Eye (tissue), 1 donor: ENCODE results near the gene NR2F1-AS1.
A peak's percentile ranks its signal among the peaks of the same experiment; 100 is the strongest.

Experiments
- DNase-seq: peaks from one replicate; pipeline ENCODE4 v3.0.0-alpha.2; 2015

NR2F1-AS1 gene

DNA sequence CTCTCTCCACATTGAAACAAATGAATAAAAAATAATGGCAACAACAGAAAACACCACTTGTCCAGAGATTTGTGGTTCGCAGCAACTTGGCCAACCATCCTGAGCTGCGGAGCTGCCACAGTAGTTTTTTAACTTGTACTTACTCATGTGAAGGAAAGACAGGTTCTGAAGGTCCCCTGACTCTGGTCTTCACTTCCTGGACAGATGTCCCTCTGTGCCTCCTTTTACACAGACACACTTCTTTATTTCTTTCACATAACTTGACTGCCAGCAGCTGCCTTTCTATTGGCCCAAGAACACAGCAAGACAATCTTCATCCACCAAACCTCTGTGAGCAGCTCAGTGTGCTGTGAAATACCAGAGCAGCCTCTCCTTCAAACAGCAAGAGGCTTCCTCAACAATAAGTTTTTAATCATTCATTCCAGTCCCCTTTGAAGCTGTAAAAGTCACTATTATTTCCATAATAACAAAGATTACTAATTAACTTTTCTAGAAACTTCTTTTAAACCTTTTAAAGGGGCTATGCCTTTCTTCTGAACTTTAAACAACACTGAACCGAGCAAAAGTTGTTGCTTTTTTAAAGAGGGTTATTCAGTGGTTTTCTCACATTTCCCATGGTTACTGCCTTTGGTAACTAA is 198.7 kb downstream of the NR2F1-AS1 start:
- no peak for DNase-seq

DNA sequence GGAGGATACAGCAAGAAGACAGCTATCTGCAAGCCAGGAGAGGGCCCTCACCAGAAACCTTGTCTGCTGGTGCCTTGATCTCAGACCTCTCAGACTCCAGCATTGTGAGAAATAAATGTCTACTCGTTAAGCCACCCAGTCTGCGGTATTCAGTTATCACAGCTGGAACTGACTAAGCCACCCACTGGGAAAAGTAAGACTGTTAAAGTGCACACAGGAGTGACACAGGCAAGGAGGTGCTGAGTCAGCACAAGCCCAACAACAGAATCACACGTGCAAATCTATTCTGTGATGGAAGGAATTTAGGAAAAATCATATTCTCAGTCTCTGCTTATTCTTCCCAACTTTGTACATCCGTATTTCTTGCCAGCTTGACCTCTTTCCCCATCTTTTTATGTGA is 200.0 kb downstream of the NR2F1-AS1 start:
- no peak for DNase-seq

- DNase-seq, result peak; percentile 57
Observed at GRCh38 chr5:93378073-93378472, 202.9 kb downstream of the NR2F1-AS1 start.

GRCh38 chr5:93371893-93372292 is 209.1 kb downstream of the NR2F1-AS1 start:
- peak; percentile 36 for DNase-seq

- no peak for DNase-seq
Observed at GRCh38 chr5:93364378-93364777, 216.6 kb downstream of the NR2F1-AS1 start.

GRCh38 chr5:93360436-93361088 is 220.5 kb downstream of the NR2F1-AS1 start:
- DNase-seq, result no peak

DNA sequence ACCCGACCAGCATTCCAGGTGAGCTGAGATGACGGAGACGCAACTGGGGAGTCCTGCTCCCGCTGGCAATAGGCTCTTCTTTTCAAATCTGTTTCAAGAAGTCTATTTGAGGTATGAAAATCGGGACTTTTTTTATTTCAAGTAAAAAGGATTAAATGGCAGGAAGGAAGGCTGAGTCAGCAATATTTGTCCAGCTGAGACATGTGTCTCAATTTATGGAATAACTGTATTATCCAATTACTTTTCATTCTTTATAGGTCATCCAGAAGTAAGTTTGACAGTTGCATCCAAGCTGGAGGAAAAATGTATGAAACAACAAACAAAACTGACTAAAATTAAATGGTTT is 221.1 kb downstream of the NR2F1-AS1 start:
- no peak for DNase-seq
